Activated CD4-positive, alpha-beta T cell treated with anti-CD3 and anti-CD28 coated beads, Interleukin-2, amount 10 ng/mL, durations not matched to agents 24 days and 14 days (primary cell): Measurements from ENCODE around the gene HNRNPC. TPM values are rescaled to one million over a fixed set of nuclear protein-coding genes. Genes with fewer than 3 reads are reported as not detected.
A peak's percentile ranks its signal among the peaks of the same experiment; 100 is the strongest.

Experiments used
- DNase-seq: peaks from one replicate; pipeline ENCODE4 v3.0.0; 2022
- H3K27ac Mint-ChIP-seq: one replicate; pipeline ENCODE4 v1.8.0; 2022; ENCODE audit warnings: mild to moderate bottlenecking, mixed read lengths
- H3K27me3 Mint-ChIP-seq: one replicate; pipeline ENCODE4 v1.8.0; 2022; ENCODE audit warnings: mixed read lengths
- H3K36me3 Mint-ChIP-seq: one replicate; pipeline ENCODE4 v1.8.0; 2022; ENCODE audit warnings: low read depth, mild to moderate bottlenecking, mixed read lengths
- H3K4me1 Mint-ChIP-seq: one replicate; pipeline ENCODE4 v1.8.0; 2021; ENCODE audit warnings: mixed read lengths
- H3K4me3 Mint-ChIP-seq: one replicate; pipeline ENCODE4 v1.8.0; 2022; ENCODE audit warnings: mild to moderate bottlenecking, moderate library complexity, mixed read lengths
- H3K9me3 Mint-ChIP-seq: one replicate; pipeline ENCODE4 v1.8.0; 2021; ENCODE audit warnings: mixed read lengths
- intact Hi-C: fragments of 100-400 bp; cut with micrococcal nuclease; formaldehyde crosslinking; loops from one replicate; pipeline ENCODE4 v1.15.1; 2023
- total RNA-seq: library from RNA; stranded (reverse); gene quantifications from 2 replicates; pipeline ENCODE4 v1.2.3, GENCODE V29; 2022

HNRNPC gene
- total RNA-seq, 1 donor from 2014 or later, result 1,009 TPM

- no peaks in the 10 kb centered on the region for H3K9me3 Mint-ChIP-seq
- peak; percentile 9 for DNase-seq
- H3K4me1 Mint-ChIP-seq, result no peaks in the 10 kb centered on the region
- no peak overlapping the region for H3K27ac Mint-ChIP-seq
- peaks cover 28% of the 10 kb centered on the region for H3K27me3 Mint-ChIP-seq
- intact Hi-C loops, result no loop called here
- H3K36me3 Mint-ChIP-seq, result no peaks in the 10 kb centered on the region
- H3K4me3 Mint-ChIP-seq, result no peak overlapping the region
Observed at GRCh38 chr14:21163871-21164291, 105.4 kb downstream of the HNRNPC start.

GRCh38 chr14:21162081-21162480 lies 107.2 kb downstream of the HNRNPC start:
- intact Hi-C loops, result no loop called here
- DNase-seq, result peak; percentile 37
- H3K27ac Mint-ChIP-seq, result no peak overlapping the region
- no peaks in the 10 kb centered on the region for H3K36me3 Mint-ChIP-seq
- H3K4me1 Mint-ChIP-seq, result no peaks in the 10 kb centered on the region
- H3K27me3 Mint-ChIP-seq, result peaks cover 33% of the 10 kb centered on the region
- no peaks in the 10 kb centered on the region for H3K9me3 Mint-ChIP-seq
- no peak overlapping the region for H3K4me3 Mint-ChIP-seq

- Mint-ChIP-seq H3K4me3 (no peak overlapping the region), H3K27ac (no peak overlapping the region), H3K27me3 (peaks cover 30% of the 10 kb centered on the region), H3K36me3 (no peaks in the 10 kb centered on the region), H3K4me1 (no peaks in the 10 kb centered on the region), H3K9me3 (no peaks in the 10 kb centered on the region)
- intact Hi-C loops, result no loop called here
- peak; percentile 17 for DNase-seq
Observed at GRCh38 chr14:21160061-21160610, 109.1 kb downstream of the HNRNPC start.

Other genes with a start within 250 kb of the HNRNPC start
- gene NDRG2, start 244.4 kb downstream of the HNRNPC start, total RNA-seq, result 1.9 and 2.3 TPM in 2 replicates
- gene TPPP2, start 239.2 kb downstream of the HNRNPC start, total RNA-seq, result not detected in 2 replicates
- gene RNASE13, start 234.6 kb downstream of the HNRNPC start, total RNA-seq, result not detected in 2 replicates
- gene RNASE7, start 227.1 kb downstream of the HNRNPC start, total RNA-seq, result not detected in 2 replicates
- not detected in 2 replicates for gene RNASE8, start 211.6 kb downstream of the HNRNPC start, total RNA-seq
- gene ARHGEF40, start 199.1 kb downstream of the HNRNPC start, total RNA-seq, result not detected in 2 replicates
- 6.5 and 8.3 TPM in 2 replicates for gene ZNF219, start 170.8 kb downstream of the HNRNPC start, total RNA-seq
- not detected in 2 replicates for gene TMEM253, start 168.4 kb downstream of the HNRNPC start, total RNA-seq
- not detected in 2 replicates for gene OR5AU1, start 113.4 kb downstream of the HNRNPC start, total RNA-seq
- gene RPGRIP1, start 10.6 kb upstream of the HNRNPC start, total RNA-seq, result not detected in 2 replicates
- gene SUPT16H, start 114.6 kb upstream of the HNRNPC start, total RNA-seq, result 170 and 174 TPM in 2 replicates
- 104 and 115 TPM in 2 replicates for gene CHD8, start 186.7 kb upstream of the HNRNPC start, total RNA-seq
- gene RAB2B, start 207.5 kb upstream of the HNRNPC start, total RNA-seq, result 26.5 and 30.1 TPM in 2 replicates
- 75.9 and 82.8 TPM in 2 replicates for gene TOX4, start 207.8 kb upstream of the HNRNPC start, total RNA-seq
- gene METTL3, start 241.9 kb upstream of the HNRNPC start, total RNA-seq, result 72.9 and 81.7 TPM in 2 replicates